Left ventricle myocardium inferior (tissue), 1 donor: ENCODE measurements around the gene NCOR1. TPM values are rescaled to one million over a fixed set of nuclear protein-coding genes. Genes with fewer than 3 reads are reported as not detected.
"Not testable (repeated sequence)": the region's sequence is repeated elsewhere in the genome, so short reads cannot be mapped to it uniquely, and the experiment has no call there.

Experiments used
- DNase-seq: peaks from one replicate; pipeline ENCODE4 v3.0.0-alpha.2; 2020
- H3K27ac ChIP-seq: fragments of 200-600 bp; replicated peaks from 2 replicates; pipeline ENCODE4 v1.8.0; 2021
- H3K27me3 ChIP-seq: fragments of 200-600 bp; 2 replicates; pipeline ENCODE4 v1.8.0; 2021; ENCODE audit warnings: low read depth
- H3K36me3 ChIP-seq: fragments of 200-600 bp; 2 replicates; pipeline ENCODE4 v1.8.0; 2021
- H3K4me1 ChIP-seq: fragments of 200-600 bp; 2 replicates; pipeline ENCODE4 v1.8.0; 2021
- H3K4me3 ChIP-seq: fragments of 200-600 bp; 2 replicates; pipeline ENCODE4 v1.8.0; 2021; ENCODE audit warnings: mild to moderate bottlenecking, moderate library complexity
- H3K9me3 ChIP-seq: fragments of 200-600 bp; replicated peaks from 2 replicates; pipeline ENCODE4 v1.8.0; 2021
- CTCF ChIP-seq: fragments of 200-600 bp; IDR thresholded peaks from 2 replicates; pipeline ENCODE4 v1.8.0; 2021; ENCODE audit warnings: antibody characterized with exemption, mild to moderate bottlenecking, borderline replicate concordance
- intact Hi-C: fragments of 100-400 bp; cut with micrococcal nuclease; formaldehyde crosslinking; loops from one replicate; pipeline ENCODE4 v1.11.0; 2022
- total RNA-seq: library from RNA; stranded (reverse); fragmentation: NEBNext Ultra II Directional; extraction: Animal tissue kit (Norgen Biotek cat#: 25700); gene quantifications from one replicate; pipeline ENCODE4 v1.2.1, GENCODE V29; 2021
- donor health status: DM: no; HTN: yes; CAD: no; lungs with severe emphysema.

Gene NCOR1
- total RNA-seq, 1 donor from 2014 or later = 60.1 TPM

GRCh38 chr17:16123531-16123930 is 91.8 kb downstream of the NCOR1 start:
- Histone ChIP-seq H3K9me3 (no peaks in the 10 kb centered on the region), H3K27me3 (no peaks in the 10 kb centered on the region), H3K27ac (no peak overlapping the region), H3K36me3 (peaks cover 65% of the 10 kb centered on the region), H3K4me1 (no peaks in the 10 kb centered on the region), H3K4me3 (no peak overlapping the region)
- no peak for TF ChIP-seq CTCF
- no peak for DNase-seq
- intact Hi-C loops = no loop called here

DNA sequence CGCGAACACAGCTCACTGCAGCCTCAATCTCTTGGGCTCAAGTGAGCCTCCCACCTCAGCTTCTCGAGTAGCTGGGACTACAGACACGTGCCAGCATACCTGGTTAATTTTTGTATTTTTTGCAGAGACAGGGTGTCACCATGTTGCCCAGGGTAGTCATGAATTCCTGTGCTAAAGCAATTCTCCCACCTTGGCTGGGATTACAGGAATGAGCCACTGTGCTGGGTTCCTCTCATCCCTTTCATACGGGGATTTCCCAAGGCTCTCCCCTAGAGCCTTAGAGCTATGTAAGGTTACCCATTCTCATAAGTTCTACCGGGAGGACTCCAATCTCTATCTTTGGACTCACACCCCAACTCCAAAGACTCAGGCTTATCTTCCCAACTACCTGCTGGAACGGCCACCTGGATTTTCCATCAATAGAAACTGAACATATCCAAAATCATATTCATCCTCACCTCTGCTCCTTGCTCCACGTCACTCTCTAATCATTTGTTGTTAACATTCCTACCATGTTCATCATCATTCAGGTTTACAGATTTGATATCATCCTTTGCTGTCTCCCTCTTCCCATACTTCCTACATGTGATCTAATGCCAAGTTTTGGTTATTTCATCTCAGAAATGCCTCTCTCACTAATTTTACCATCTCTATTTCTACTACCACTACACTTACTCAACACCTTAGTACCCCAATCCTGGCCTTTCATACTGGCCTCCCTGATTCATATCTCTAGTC is 92.5 kb downstream of the NCOR1 start:
- TF ChIP-seq CTCF = no peak
- no peak overlapping the region for H3K27ac ChIP-seq
- intact Hi-C loops = no loop called here

DNA sequence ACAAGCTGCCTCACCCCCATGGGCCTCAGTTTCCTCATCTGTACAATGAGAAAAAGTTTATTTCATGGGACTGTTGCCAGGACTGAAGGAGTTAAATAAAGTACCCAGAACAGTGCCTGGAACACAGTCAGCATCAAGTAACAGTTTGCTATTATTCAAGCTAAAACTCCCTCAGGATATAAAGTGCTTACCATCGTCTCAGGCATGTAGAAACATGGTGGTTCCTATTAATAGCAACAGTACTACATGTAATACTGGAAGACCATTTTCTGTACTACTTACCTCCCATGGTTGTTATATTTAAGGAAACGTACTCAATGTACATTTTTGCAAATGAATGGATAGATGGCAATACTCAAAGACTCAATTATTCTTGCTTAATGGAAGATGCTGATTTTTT is 93.4 kb downstream of the NCOR1 start:
- TF ChIP-seq CTCF = no peak
- H3K9me3 ChIP-seq = no peaks in the 10 kb centered on the region
- H3K4me1 ChIP-seq = no peaks in the 10 kb centered on the region
- peaks cover 81% of the 10 kb centered on the region for H3K36me3 ChIP-seq
- intact Hi-C loops = no loop called here
- no peak for DNase-seq
- no peak overlapping the region for H3K27ac ChIP-seq
- no peak overlapping the region for H3K4me3 ChIP-seq
- H3K27me3 ChIP-seq = no peaks in the 10 kb centered on the region

More for the DNA sequence above, 92.5 kb downstream of the NCOR1 start:
- Histone ChIP-seq H3K36me3 (peaks cover 72% of the 10 kb centered on the region), H3K4me1 (no peaks in the 10 kb centered on the region), H3K9me3 (no peaks in the 10 kb centered on the region), H3K4me3 (no peak overlapping the region), H3K27me3 (no peaks in the 10 kb centered on the region)
- DNase-seq = no peak

DNA sequence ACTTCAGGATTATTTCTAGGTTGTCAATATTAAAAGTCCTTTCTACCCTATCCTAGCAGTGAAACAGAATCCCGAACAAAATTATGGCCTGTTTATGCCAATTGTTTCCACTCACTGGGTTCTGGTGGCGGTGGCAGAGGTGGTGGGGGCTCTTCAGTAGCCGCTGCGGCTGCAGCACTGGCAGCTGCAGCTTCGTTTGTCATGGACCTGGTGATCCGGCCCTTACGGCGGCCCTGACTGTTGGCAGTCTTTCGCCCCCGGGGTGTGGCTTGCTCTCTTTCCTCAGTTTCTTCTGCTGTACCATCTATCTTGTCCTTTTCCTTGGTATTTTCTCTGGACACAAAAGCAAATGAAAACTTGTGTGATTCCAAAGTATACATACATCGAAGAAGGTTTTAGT is 94.4 kb downstream of the NCOR1 start:
- Histone ChIP-seq H3K9me3 (peaks cover 3% of the 10 kb centered on the region), H3K36me3 (peaks cover 83% of the 10 kb centered on the region), H3K4me3 (no peak overlapping the region), H3K27ac (no peak overlapping the region), H3K4me1 (no peaks in the 10 kb centered on the region), H3K27me3 (no peaks in the 10 kb centered on the region)
- intact Hi-C loops = no loop called here
- DNase-seq = no peak
- TF ChIP-seq CTCF = no peak

DNA sequence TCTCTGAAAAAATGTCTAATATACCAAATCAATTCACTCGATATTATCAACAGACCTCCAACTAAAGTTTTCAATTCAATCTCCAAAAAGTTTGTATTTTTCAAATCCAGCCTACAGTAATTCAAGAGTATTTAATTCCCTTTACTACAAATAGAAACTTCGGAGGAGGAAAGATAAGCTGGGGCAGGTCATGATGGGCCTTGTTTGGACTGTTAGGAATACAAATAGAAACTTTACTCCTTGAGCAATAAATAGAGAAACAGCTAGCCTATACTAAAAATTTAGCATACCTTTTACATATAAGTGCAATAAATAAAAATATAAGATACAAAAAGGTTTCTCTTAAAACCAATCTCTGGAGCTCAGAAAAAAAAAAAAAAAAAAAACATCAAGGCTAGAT is 98.2 kb downstream of the NCOR1 start:
- intact Hi-C loops = no loop called here
- H3K36me3 ChIP-seq = peaks cover 76% of the 10 kb centered on the region

GRCh38 chr17:16115077-16115698 is 100.1 kb downstream of the NCOR1 start:
- DNase-seq, H3K4me1 ChIP-seq, H3K27me3 ChIP-seq, intact Hi-C loops, H3K4me3 ChIP-seq, H3K27ac ChIP-seq: not testable (repeated sequence)
- peaks cover 16% of the 10 kb centered on the region for H3K9me3 ChIP-seq
- H3K36me3 ChIP-seq = peaks cover 64% of the 10 kb centered on the region

More for the DNA sequence above, 98.2 kb downstream of the NCOR1 start:
- TF ChIP-seq CTCF = no peak
- H3K27ac ChIP-seq = no peak overlapping the region
- peaks cover 16% of the 10 kb centered on the region for H3K9me3 ChIP-seq
- H3K27me3 ChIP-seq = no peaks in the 10 kb centered on the region
- no peak overlapping the region for H3K4me3 ChIP-seq
- H3K4me1 ChIP-seq = no peaks in the 10 kb centered on the region
- no peak for DNase-seq
